ENCODE results near the gene POLR3A. TPM values are rescaled to one million over a fixed set of nuclear protein-coding genes. Genes with fewer than 3 reads are reported as not detected.

POLR3A gene
- total and polyA plus RNA-seq, 2 of the 13 experiments (the other 11 are each of a cell fraction or from before 2014, with no cell fraction given) = 13.6 to 19.2 TPM

DNA sequence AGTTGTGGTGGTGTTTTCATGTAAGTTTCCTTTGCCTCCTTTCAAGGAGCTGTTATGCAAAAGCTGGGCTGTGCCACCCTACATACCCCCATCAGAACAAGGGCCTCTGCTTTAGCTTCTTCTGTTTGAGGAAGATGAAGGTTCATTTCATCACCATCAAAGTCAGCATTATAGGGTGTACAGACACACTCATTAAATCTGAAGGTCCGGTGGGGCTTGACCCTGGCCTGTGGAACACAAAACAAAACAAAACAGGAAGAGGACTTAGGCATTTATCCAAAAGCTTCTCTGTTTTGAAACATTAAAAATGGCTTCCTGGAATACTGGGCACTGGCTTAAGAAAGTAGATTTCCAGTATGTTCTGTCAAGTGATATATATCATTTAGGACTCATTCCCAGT lies 15.8 kb downstream of the POLR3A start:
- no peaks in the 10 kb centered on the region for H3K79me2 ChIP-seq (ENCODE audit: insufficient read depth, low read length)
- in situ Hi-C loops (cut with HindIII; ENCODE audit: extremely low pct_ligation_motif_present, low pct_unique_long_range_greater_than_20kb) (no loop called here), intact Hi-C loops (cut with micrococcal nuclease; ENCODE audit: unreplicated experiment) (no loop called here)
- ChIA-PET CTCF (ENCODE audit: low intra/inter-chr PET ratio, low total read pairs) (no interaction called here), POLR2A (interaction anchor here (1.2 kb wide), 1 partner anchor 25 kb away, joined by 3 read pairs; no protein-coding TSS in a partner anchor)
- TF ChIP-seq, protein P1, sequence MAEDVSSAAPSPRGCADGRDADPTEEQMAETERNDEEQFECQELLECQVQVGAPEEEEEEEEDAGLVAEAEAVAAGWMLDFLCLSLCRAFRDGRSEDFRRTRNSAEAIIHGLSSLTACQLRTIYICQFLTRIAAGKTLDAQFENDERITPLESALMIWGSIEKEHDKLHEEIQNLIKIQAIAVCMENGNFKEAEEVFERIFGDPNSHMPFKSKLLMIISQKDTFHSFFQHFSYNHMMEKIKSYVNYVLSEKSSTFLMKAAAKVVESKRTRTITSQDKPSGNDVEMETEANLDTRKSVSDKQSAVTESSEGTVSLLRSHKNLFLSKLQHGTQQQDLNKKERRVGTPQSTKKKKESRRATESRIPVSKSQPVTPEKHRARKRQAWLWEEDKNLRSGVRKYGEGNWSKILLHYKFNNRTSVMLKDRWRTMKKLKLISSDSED (CRISPR knock-in tag; IDR thresholded peaks at IDR 0.05) = no peak
- H3K4me2 ChIP-seq (ENCODE audit: low read depth, low read length) = no peak overlapping the region
- H3K4me1 ChIP-seq (ENCODE audit: insufficient read depth, low read length) = no peaks in the 10 kb centered on the region
- H3K9ac ChIP-seq (ENCODE audit: insufficient read depth, low read depth, low read length) = no peak overlapping the region
- WGBS (ENCODE audit: low lambda C conversion rate) = 93% methylated on average over 1 of the region's 1 CpG
- no peak overlapping the region for H3K4me3 ChIP-seq (replicated peaks in 1 of 3; ENCODE audit: insufficient read depth in 1 of 3, low read depth in 2 of 3, low read length in 3 of 3)
- H3K9me3 ChIP-seq (ENCODE audit: low read length) = no peaks in the 10 kb centered on the region
- no peak overlapping the region for H3K27ac ChIP-seq (ENCODE audit: extremely low read length, insufficient read depth, low read length)
- H3K27me3 ChIP-seq (ENCODE audit: control insufficient read depth in 1 of 2, insufficient read depth in 2 of 2, low read length in 2 of 2) = no peaks in the 10 kb centered on the region
- DNase-seq (ENCODE audit: low spot score) (no peak), FAIRE-seq (no peak), ATAC-seq (no peak)
- peaks cover 33 to 91% of the 10 kb centered on the region in 2 experiments for H3K36me3 ChIP-seq (replicated peaks in 1 of 2; ENCODE audit: control insufficient read depth in 1 of 2, insufficient read depth in 2 of 2, low read length in 2 of 2)
- H4K20me1 ChIP-seq (ENCODE audit: insufficient read depth, low read length) = no peaks in the 10 kb centered on the region
- no TSS peak for BruUV-seq (replicated peaks)
- H2AFZ ChIP-seq (ENCODE audit: low read length) = no peak overlapping the region

DNA sequence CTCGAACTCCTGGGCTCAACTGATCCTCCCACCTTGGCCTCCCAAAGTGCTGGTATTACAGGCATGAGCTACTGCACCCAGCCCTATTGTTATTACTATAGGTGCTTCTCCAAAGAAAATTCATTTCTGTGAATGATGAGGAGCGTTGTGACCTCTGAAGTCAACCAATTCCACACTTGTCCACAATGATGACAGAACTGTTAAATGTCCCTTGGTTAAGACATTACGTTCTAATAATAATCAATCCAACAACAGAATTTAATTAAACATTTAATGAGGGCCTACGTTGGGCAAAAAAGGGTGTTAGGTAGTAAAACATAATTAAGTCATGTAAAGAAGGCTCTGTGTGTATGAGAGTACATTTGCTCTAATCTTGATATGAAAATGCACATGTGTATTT lies 18.2 kb downstream of the POLR3A start:
- H3K27me3 ChIP-seq (ENCODE audit: control insufficient read depth in 1 of 2, insufficient read depth in 2 of 2, low read length in 2 of 2) = no peaks in the 10 kb centered on the region
- BruUV-seq (replicated peaks) = no TSS peak
- TF ChIP-seq ZNF484 (CRISPR knock-in tag; IDR thresholded peaks at IDR 0.05; ENCODE audit: borderline replicate concordance, low read depth) = no peak
- TF ChIP-seq TOE1 (CRISPR knock-in tag; IDR thresholded peaks at IDR 0.05) = no peak
- TF ChIP-seq GATAD2A (CRISPR knock-in tag; IDR thresholded peaks at IDR 0.05) = no peak
- no peak for TF ChIP-seq ADNP (CRISPR knock-in tag; IDR thresholded peaks at IDR 0.05)
- no peak for TF ChIP-seq SALL2 (CRISPR knock-in tag; IDR thresholded peaks at IDR 0.05)
- TF ChIP-seq PRMT3 (CRISPR knock-in tag; IDR thresholded peaks at IDR 0.05; ENCODE audit: borderline replicate concordance, low read depth) = no peak
- no peak for TF ChIP-seq ZNF496 (CRISPR knock-in tag; IDR thresholded peaks at IDR 0.05; ENCODE audit: insufficient replicate concordance)
- TF ChIP-seq, protein P2, sequence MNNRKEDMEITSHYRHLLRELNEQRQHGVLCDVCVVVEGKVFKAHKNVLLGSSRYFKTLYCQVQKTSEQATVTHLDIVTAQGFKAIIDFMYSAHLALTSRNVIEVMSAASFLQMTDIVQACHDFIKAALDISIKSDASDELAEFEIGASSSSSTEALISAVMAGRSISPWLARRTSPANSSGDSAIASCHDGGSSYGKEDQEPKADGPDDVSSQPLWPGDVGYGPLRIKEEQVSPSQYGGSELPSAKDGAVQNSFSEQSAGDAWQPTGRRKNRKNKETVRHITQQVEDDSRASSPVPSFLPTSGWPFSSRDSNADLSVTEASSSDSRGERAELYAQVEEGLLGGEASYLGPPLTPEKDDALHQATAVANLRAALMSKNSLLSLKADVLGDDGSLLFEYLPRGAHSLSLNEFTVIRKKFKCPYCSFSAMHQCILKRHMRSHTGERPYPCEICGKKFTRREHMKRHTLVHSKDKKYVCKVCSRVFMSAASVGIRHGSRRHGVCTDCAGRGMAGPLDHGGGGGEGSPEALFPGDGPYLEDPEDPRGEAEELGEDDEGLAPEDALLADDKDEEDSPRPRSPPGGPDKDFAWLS (CRISPR knock-in tag; IDR thresholded peaks at IDR 0.05; ENCODE audit: borderline replicate concordance) = no peak
- no peak overlapping the region for H2AFZ ChIP-seq (ENCODE audit: low read length)
- WGBS (ENCODE audit: low lambda C conversion rate) = over 99% methylated on average over 4 of the region's 4 CpGs
- H3K4me1 ChIP-seq (ENCODE audit: insufficient read depth, low read length) = no peaks in the 10 kb centered on the region
- H3K9me3 ChIP-seq (ENCODE audit: low read length) = no peaks in the 10 kb centered on the region
- ATAC-seq (no peak), FAIRE-seq (no peak), DNase-seq (ENCODE audit: low spot score) (no peak)
- H3K4me2 ChIP-seq (ENCODE audit: low read depth, low read length) = no peak overlapping the region
- CTCF ChIA-PET (ENCODE audit: low intra/inter-chr PET ratio, low total read pairs) = no interaction called here
- intact Hi-C loops (cut with micrococcal nuclease; ENCODE audit: unreplicated experiment) (no loop called here), in situ Hi-C loops (cut with HindIII; ENCODE audit: extremely low pct_ligation_motif_present, low pct_unique_long_range_greater_than_20kb) (no loop called here)
- peaks cover 24 to 87% of the 10 kb centered on the region in 2 experiments for H3K36me3 ChIP-seq (replicated peaks in 1 of 2; ENCODE audit: control insufficient read depth in 1 of 2, insufficient read depth in 2 of 2, low read length in 2 of 2)
- H3K79me2 ChIP-seq (ENCODE audit: insufficient read depth, low read length) = no peaks in the 10 kb centered on the region
- no peaks in the 10 kb centered on the region for H4K20me1 ChIP-seq (ENCODE audit: insufficient read depth, low read length)
- no peak overlapping the region for H3K27ac ChIP-seq (ENCODE audit: extremely low read length, insufficient read depth, low read length)
- H3K9ac ChIP-seq (ENCODE audit: insufficient read depth, low read depth, low read length) = no peak overlapping the region
- POLR2A ChIA-PET = interaction anchor here (1.1 kb wide), 1 partner anchor 19 kb away, joined by 3 read pairs; no protein-coding TSS in a partner anchor
- no peak overlapping the region for H3K4me3 ChIP-seq (replicated peaks in 1 of 3; ENCODE audit: insufficient read depth in 1 of 3, low read depth in 2 of 3, low read length in 3 of 3)
